ENCODE results near the gene CWF19L2. TPM values are rescaled to one million over a fixed set of nuclear protein-coding genes. Genes with fewer than 3 reads are reported as not detected.
"Not testable (repeated sequence)": the region's sequence is repeated elsewhere in the genome, so short reads cannot be mapped to it uniquely, and the experiment has no call there.

CWF19L2 gene
- total RNA-seq, 2 experiments from 2014 or later: 19.2 to 20.3 TPM

DNA sequence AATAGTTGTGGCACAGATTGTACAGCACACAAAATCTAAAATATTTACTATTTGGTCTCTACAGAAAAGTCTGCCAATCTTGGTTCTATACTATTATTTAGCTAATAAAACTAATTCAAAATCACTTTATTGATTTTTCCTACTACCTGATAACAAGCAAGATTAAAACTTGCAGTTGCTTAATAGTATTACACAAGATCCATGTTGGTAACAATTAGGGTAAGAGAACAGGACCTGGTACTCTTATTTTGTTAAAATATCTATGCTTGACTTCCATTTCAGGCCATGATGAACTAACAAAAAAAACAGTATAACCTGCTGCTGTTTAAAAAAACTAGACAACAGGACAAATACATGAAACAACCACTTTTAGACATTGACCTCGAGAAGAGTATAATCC lies 52.4 kb downstream of the CWF19L2 start:
- Mint-ChIP-seq H3K4me1 (no peaks in the 10 kb centered on the region), H3K36me3 (peaks cover 33% of the 10 kb centered on the region), H3K27me3 (no peaks in the 10 kb centered on the region), H3K4me3 (no peak overlapping the region), H3K27ac (no peak overlapping the region), H3K9me3 (peaks cover 9% of the 10 kb centered on the region)
- POLR2A ChIA-PET: no interaction called here
- ATAC-seq (ENCODE audit: low read depth): no peak
- no peak for DNase-seq

DNA sequence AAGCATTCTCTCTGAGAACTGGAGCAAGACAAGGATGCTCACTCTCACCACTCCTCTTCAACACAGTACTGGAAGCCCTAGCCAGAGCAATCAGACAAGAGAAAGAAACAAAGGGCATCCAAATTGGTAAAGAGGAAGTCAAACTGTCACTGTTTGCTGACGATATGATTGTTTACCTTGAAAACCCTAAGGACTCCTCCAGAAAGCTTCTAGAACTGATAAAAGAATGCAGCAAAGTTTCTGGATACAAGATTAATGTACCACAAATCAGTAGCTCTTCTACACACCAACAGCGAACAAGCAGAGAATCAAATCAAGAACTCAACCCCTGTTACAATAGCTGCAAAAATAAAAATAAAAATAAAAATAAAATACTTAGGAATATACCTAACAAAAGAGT lies 56.5 kb downstream of the CWF19L2 start:
- ATAC-seq (ENCODE audit: low read depth); DNase-seq; H3K4me3 Mint-ChIP-seq; H3K27ac Mint-ChIP-seq; H3K4me1 Mint-ChIP-seq; POLR2A ChIA-PET; H3K27me3 Mint-ChIP-seq; H3K9me3 Mint-ChIP-seq: not testable (repeated sequence)
- peaks cover 46% of the 10 kb centered on the region for H3K36me3 Mint-ChIP-seq

DNA sequence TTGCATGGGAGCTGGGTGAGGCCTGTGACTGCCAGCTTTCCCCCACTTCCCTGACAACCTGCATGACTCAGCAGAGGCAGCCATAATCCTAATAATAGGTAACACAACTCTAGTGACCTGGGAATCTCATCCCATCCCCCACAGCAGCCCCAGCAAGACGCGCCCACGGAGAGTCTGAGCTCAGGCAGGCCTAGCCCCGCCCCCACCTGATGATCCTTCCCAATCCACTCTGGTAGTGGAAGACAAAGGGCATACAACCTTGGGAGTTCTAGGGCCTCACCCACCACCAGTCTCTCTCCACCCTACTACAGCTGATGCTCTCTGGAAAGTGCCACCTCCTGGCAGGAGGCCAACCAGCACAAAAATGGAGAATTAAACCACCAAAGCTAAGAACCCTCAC lies 60.3 kb downstream of the CWF19L2 start:
- peaks cover 5% of the 10 kb centered on the region for H3K9me3 Mint-ChIP-seq
- no peaks in the 10 kb centered on the region for H3K4me1 Mint-ChIP-seq
- DNase-seq: no peak
- peaks cover 37% of the 10 kb centered on the region for H3K36me3 Mint-ChIP-seq
- no peak overlapping the region for H3K27ac Mint-ChIP-seq
- ATAC-seq (ENCODE audit: low read depth): no peak
- H3K4me3 Mint-ChIP-seq: no peak overlapping the region
- POLR2A ChIA-PET: no interaction called here
- no peaks in the 10 kb centered on the region for H3K27me3 Mint-ChIP-seq

DNA sequence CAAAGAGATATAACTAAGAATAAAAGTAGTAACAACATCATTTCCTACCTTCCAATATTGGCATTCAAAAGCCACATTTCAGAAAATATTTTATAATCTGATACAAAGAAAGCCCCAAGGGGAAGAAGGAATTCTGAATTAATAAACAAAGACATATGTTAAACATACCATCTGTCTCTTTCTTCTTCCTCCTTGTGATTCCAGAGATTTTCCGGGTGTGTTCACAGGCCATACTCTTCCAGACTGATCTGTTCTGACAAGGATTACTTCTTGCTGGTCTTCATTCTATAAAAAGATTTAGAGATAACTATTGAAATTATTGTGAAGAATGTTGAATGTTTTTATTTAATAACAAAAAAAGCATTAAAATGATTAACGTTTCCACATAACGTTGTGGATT lies 65.0 kb downstream of the CWF19L2 start:
- Mint-ChIP-seq H3K9me3 (no peaks in the 10 kb centered on the region), H3K36me3 (peaks cover 35% of the 10 kb centered on the region)
- no peak for ATAC-seq (ENCODE audit: low read depth)

DNA sequence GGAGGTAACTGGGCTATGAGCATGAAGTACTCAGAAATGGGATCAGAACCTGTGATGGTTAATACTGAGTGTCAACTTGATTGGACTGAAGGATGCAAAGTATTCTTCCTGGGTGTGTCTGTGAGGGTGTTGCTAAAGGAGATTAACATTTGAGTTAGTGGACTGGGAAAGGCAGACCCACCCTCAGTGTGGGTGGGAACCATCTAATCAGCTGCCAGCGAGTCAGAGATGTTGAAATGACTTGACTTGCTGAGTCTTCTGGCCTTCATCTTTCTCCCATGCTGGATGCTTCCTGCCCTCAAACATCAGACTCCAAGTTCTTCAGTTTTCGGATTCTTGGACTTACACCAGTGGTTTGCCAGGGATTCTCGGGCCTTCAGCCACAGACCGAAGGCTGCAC lies 66.9 kb downstream of the CWF19L2 start:
- H3K9me3 Mint-ChIP-seq; H3K27me3 Mint-ChIP-seq; ATAC-seq (ENCODE audit: low read depth); H3K27ac Mint-ChIP-seq; POLR2A ChIA-PET; H3K4me1 Mint-ChIP-seq; H3K4me3 Mint-ChIP-seq; DNase-seq: not testable (repeated sequence)
- peaks cover 36% of the 10 kb centered on the region for H3K36me3 Mint-ChIP-seq

More for the DNA sequence above, 65.0 kb downstream of the CWF19L2 start:
- no peak for DNase-seq
- Mint-ChIP-seq H3K27me3 (no peaks in the 10 kb centered on the region), H3K4me3 (no peak overlapping the region), H3K27ac (no peak overlapping the region), H3K4me1 (no peaks in the 10 kb centered on the region)
- POLR2A ChIA-PET: no interaction called here

DNA sequence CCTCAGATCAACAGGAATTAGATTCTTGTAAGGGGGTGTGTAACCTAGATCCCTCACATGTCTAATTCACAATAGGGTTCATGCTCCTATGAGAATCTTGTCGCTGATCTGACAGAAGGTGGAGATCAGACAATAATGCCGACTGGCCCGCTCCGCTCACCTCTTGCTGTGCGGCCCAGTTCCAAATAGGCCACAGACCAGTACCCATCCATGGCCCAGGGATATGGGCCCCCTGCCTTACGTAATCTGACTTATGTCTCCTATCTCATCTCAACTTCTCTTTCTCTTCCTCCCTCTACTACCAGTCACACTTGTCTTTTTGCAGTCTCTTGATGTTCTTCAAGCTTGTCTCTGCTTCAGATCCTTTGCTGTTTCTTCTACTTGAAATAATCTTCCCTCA lies 70.0 kb downstream of the CWF19L2 start:
- DNase-seq (no peak), ATAC-seq (ENCODE audit: low read depth) (no peak)
- H3K9me3 Mint-ChIP-seq: no peaks in the 10 kb centered on the region
- H3K27me3 Mint-ChIP-seq: no peaks in the 10 kb centered on the region
- H3K27ac Mint-ChIP-seq: no peak overlapping the region
- peaks cover 32% of the 10 kb centered on the region for H3K36me3 Mint-ChIP-seq
- peaks cover 7% of the 10 kb centered on the region for H3K4me1 Mint-ChIP-seq
- POLR2A ChIA-PET: no interaction called here
- no peak overlapping the region for H3K4me3 Mint-ChIP-seq

DNA sequence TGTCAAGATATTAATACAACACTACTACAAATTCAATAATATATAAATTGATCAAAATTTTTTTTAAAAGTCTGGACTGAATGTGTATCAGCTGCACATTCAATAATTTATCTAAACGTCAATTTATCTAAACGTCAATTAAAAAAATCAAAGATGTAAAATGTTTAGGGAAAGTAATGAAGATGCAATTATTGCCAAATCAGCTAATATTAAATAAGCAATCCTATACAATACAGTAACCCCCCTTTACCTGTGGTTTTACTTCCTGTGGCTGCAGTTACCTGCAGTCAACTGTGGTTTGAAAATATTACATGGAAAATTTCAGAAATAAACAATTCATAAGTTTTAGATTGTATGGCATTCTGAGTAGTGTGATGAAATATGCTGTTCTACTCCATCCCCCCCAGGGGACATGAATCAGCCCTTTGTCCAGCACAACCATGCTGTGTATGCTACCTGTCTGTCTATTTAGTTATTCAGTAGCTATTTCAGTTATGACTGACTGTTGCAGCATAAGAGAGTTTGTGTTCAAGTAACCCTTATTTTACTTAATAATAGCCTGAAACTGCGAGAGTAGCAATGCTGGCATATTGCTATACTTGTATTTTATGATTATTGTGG lies 72.2 kb downstream of the CWF19L2 start:
- Mint-ChIP-seq H3K9me3 (no peaks in the 10 kb centered on the region), H3K4me1 (peaks cover 7% of the 10 kb centered on the region), H3K27ac (no peak overlapping the region), H3K4me3 (no peak overlapping the region), H3K27me3 (no peaks in the 10 kb centered on the region), H3K36me3 (peaks cover 21% of the 10 kb centered on the region)
- DNase-seq: no peak
- ATAC-seq (ENCODE audit: low read depth): no peak
- POLR2A ChIA-PET: interaction anchor here (1.0 kb wide), 1 partner anchor 72 kb away, joined by 3 read pairs; the partner anchor contains the start of gene CWF19L2

DNA sequence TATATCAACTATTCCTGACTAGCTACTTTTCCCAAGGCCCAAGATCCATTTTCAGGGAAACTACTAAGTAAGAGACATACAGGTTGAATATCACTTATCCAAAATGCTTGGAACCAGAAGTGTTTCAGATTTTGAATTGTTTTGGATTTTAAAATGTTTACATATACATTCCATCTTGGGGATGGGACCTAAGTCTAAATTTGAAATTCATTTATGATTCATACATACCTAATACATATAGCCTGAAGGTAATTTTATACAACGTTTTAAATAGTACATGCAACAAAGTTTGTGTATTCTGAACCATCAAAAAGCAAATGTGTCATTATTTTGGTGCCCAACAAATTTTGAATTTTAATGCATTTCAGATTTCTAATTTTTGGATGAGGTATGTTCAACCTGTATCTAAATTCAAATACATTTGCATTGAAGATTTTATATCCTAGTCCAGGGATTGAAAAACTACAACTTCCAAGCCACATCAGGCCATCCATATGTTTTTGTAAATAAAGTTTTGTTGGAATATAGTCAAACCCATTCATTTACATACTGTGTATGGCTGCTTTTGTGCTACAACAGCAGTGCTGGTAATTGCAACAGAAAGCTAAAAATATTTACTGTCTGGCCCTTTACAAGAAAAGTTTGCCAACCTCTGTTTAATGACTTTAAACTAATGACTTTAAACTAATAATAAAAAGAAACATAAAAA lies 73.3 kb downstream of the CWF19L2 start:
- POLR2A ChIA-PET: interaction anchor here (1.0 kb wide), 1 partner anchor 73 kb away, joined by 3 read pairs; the partner anchor contains the start of gene CWF19L2
- no peak for ATAC-seq (ENCODE audit: low read depth)
- H3K4me3 Mint-ChIP-seq: no peak overlapping the region
- no peak for DNase-seq
- peaks cover 16% of the 10 kb centered on the region for H3K36me3 Mint-ChIP-seq
- no peaks in the 10 kb centered on the region for H3K9me3 Mint-ChIP-seq
- H3K27ac Mint-ChIP-seq: no peak overlapping the region
- H3K4me1 Mint-ChIP-seq: peaks cover 7% of the 10 kb centered on the region
- H3K27me3 Mint-ChIP-seq: no peaks in the 10 kb centered on the region

DNA sequence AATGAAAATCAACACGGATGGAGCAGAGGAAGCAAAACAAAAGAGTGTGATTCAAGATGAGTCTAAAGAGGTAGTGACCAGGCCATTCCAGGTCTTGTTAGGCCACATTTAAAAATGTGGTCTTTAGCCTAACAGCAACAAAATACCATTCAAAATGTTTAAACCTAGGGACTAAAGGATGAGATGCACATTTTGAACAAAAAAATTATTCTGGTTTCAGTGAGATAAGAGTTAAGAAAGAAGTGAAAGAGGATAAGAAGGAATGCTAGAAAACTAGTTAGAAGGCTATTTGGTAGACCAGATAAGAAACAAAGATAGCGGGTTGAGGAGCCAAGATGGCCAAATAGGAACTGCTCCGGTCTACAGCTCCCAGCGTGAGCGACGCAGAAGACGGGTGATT lies 85.2 kb downstream of the CWF19L2 start:
- no peaks in the 10 kb centered on the region for H3K27me3 Mint-ChIP-seq
- H3K9me3 Mint-ChIP-seq: peaks cover 8% of the 10 kb centered on the region
- ATAC-seq (ENCODE audit: low read depth) (no peak), DNase-seq (no peak)
- POLR2A ChIA-PET: no interaction called here
- H3K4me3 Mint-ChIP-seq: no peak overlapping the region
- H3K27ac Mint-ChIP-seq: no peak overlapping the region
- H3K4me1 Mint-ChIP-seq: no peaks in the 10 kb centered on the region
- H3K36me3 Mint-ChIP-seq: peaks cover 9% of the 10 kb centered on the region

DNA sequence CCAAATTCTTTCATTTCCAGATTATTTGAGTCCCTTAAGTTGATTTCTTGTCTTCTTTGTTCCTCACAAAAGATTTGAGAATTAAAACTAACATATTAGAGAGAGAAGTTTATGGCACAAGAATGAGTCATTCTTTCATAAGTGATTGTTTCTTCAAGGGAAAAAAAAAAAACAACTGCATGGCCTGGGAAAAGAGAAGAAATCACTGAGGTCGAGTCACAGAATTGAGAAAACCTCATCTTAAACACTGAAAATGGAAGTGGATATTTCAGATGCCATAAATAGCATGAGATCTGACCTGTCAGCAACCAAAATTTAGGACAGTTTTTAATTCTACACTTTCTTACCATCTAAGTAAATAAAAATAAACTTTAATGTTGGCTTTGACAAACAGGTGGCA lies 87.2 kb downstream of the CWF19L2 start:
- H3K9me3 Mint-ChIP-seq: peaks cover 8% of the 10 kb centered on the region
- H3K36me3 Mint-ChIP-seq: peaks cover 9% of the 10 kb centered on the region
- ATAC-seq (ENCODE audit: low read depth) (no peak), DNase-seq (no peak)
- POLR2A ChIA-PET: no interaction called here
- H3K27ac Mint-ChIP-seq: no peak overlapping the region
- no peak overlapping the region for H3K4me3 Mint-ChIP-seq
- H3K4me1 Mint-ChIP-seq: no peaks in the 10 kb centered on the region
- no peaks in the 10 kb centered on the region for H3K27me3 Mint-ChIP-seq

DNA sequence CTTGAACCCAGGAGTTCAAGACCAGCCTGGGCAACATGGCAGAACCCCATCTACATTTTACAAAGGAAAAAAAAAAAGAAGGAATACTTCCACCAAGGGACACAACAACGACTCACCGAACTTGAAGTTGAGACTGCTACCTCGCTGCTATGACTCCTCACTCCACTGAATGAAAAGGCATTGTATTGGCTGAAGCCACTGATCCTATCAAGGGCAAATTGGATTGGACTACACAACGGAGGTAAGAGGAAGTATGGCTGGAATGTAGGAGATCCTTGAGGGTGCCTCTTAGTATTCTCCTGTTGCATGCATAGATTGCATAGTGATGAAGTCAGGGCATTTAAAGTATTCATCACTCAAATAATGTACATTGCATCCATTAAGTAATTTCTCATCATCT lies 97.9 kb downstream of the CWF19L2 start:
- Mint-ChIP-seq H3K4me3 (no peak overlapping the region), H3K9me3 (peaks cover 7% of the 10 kb centered on the region), H3K4me1 (no peaks in the 10 kb centered on the region), H3K27me3 (no peaks in the 10 kb centered on the region), H3K36me3 (peaks cover 19% of the 10 kb centered on the region), H3K27ac (no peak overlapping the region)
- POLR2A ChIA-PET: no interaction called here
- ATAC-seq (ENCODE audit: low read depth) (no peak), DNase-seq (no peak)

DNA sequence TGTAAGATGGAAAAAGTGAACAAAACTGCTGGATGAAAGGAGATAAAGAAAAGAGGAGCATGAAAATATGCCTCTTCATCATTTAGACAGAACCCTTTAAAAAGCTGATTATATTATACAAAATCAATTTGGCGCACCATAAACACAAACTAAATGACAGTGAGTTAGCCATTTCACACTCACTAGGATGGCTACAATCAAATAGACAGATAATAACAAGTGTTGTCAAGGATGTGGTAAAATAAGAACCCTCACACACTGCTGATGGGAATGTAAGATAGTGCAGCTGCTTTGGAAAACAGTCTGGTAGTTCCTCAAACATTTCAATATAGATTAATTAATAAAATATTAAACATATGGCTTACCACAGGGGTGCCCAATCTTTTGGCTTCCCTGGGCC lies 99.7 kb downstream of the CWF19L2 start:
- Mint-ChIP-seq H3K4me1 (no peaks in the 10 kb centered on the region), H3K27me3 (no peaks in the 10 kb centered on the region), H3K4me3 (no peak overlapping the region), H3K27ac (no peak overlapping the region), H3K9me3 (peaks cover 7% of the 10 kb centered on the region), H3K36me3 (peaks cover 20% of the 10 kb centered on the region)
- POLR2A ChIA-PET: no interaction called here
- ATAC-seq (ENCODE audit: low read depth) (no peak), DNase-seq (no peak)

DNA sequence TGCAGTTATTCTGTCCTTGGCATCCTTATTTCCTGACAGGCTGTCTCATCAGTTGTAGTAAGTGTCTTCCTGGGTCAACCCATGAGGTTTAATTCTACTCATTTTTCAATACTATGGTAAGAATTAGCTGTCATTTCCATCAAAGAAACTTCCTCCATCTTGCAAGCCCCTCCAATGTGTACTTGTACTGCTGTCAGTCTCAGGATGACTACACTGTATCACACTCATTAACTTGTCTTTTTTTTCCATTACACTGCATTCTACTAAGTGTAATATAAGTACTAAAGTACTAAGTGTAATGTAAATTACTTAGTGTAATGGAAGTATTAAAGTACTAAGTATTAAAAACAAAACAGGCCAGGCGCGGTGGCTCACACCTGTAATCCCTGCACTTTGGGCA lies 102.8 kb downstream of the CWF19L2 start:
- Mint-ChIP-seq H3K27ac (no peak overlapping the region), H3K9me3 (no peaks in the 10 kb centered on the region), H3K36me3 (peaks cover 11% of the 10 kb centered on the region), H3K27me3 (no peaks in the 10 kb centered on the region), H3K4me1 (no peaks in the 10 kb centered on the region), H3K4me3 (no peak overlapping the region)
- POLR2A ChIA-PET: no interaction called here
- DNase-seq: no peak
- no peak for ATAC-seq (ENCODE audit: low read depth)

DNA sequence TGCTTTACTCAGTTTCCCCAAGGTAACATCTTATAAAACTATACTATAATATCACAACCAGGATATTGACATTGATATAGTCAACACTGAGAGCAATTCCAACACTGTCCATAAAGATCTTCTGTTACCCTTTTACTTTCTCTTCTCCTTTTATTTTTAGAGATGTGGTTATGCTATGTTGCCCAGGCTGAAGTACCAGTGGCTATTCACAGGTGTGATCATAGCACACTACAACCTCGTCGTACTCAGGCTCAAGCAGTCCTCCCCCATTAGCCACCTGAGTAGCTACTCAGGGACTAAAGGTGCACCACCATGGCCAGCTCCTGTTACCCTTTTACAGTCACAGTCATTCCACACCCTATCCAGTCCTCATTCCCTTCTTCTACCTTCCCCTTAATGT lies 119.7 kb downstream of the CWF19L2 start:
- Mint-ChIP-seq H3K36me3 (peaks cover 7% of the 10 kb centered on the region), H3K9me3 (no peaks in the 10 kb centered on the region), H3K4me3 (no peak overlapping the region), H3K4me1 (no peaks in the 10 kb centered on the region), H3K27ac (no peak overlapping the region), H3K27me3 (no peaks in the 10 kb centered on the region)
- ATAC-seq (ENCODE audit: low read depth) (no peak), DNase-seq (no peak)
- POLR2A ChIA-PET: no interaction called here

Data from activated naive CD8-positive, alpha-beta T cell treated with anti-CD3 and anti-CD28 coated beads, Interleukin-2, amount 10 ng/mL, durations not matched to agents 7 days and 5 days (primary cell).